H1 (cell line): ENCODE data around the gene NEK11. TPM values are rescaled to one million over a fixed set of nuclear protein-coding genes. Genes with fewer than 3 reads are reported as not detected.

Experiments used
- CTCF ChIA-PET: fragments of 300-600 bp; sonication (Branson Sonifier 250); formaldehyde crosslinking; loops from one replicate; lab custom pipeline; 2021; ENCODE audit not compliant: partially characterized antibody; lab: Charles Lee
- POLR2A ChIA-PET: fragments of 300-600 bp; sonication (Branson Sonifier 250); formaldehyde crosslinking; loops from one replicate; lab custom pipeline; 2021; ENCODE audit warnings: inconsistent platforms; ENCODE audit not compliant: partially characterized antibody; lab: Charles Lee
- DNase-seq, 2 experiments: peaks; one replicate each; pipeline versions ENCODE4 v3.0.0 to v3.0.0-alpha.2; 2010 to 2022; ENCODE audit warnings: low spot score in 2 of 2, low read depth in 1 of 2, mixed read lengths in 1 of 2
- FAIRE-seq: peaks from 2 replicates; lab custom pipeline; 2011; peaks lifted over from hg19 to GRCh38; lab: Jason Lieb, UNC
- H2AFZ ChIP-seq: 2 replicates; pipeline ENCODE4 v1.8.1; 2012; ENCODE audit warnings: low read length, inconsistent platforms
- H2AK5ac ChIP-seq: 2 replicates; pipeline ENCODE4 v1.6.1; 2013; ENCODE audit warnings: low read depth, low read length
- H2BK120ac ChIP-seq: replicated peaks from 2 replicates; pipeline ENCODE3; 2013; ENCODE audit warnings: low read depth, low read length, inconsistent platforms
- H2BK12ac ChIP-seq: 2 replicates; pipeline ENCODE4 v1.6.1; 2013; ENCODE audit warnings: low read depth, low read length
- H2BK15ac ChIP-seq: 2 replicates; pipeline ENCODE4 v1.6.1; 2013; ENCODE audit warnings: low read length
- H2BK20ac ChIP-seq: 2 replicates; pipeline ENCODE4 v1.6.1; 2013; ENCODE audit warnings: low read length
- H2BK5ac ChIP-seq: 2 replicates; pipeline ENCODE4 v1.6.1; 2013; ENCODE audit warnings: low read depth, low read length
- H3K14ac ChIP-seq: 2 replicates; pipeline ENCODE4 v1.6.1; 2013; ENCODE audit warnings: inconsistent platforms; ENCODE audit not compliant: insufficient read length
- H3K18ac ChIP-seq: 2 replicates; pipeline ENCODE4 v1.6.1; 2013; ENCODE audit warnings: low read length; ENCODE audit errors: extremely low read depth
- H3K23ac ChIP-seq: 2 replicates; pipeline ENCODE4 v1.6.1; 2013; ENCODE audit warnings: inconsistent platforms; ENCODE audit not compliant: insufficient read length
- H3K23me2 ChIP-seq: 2 replicates; pipeline ENCODE4 v1.6.1; 2013; ENCODE audit warnings: low read depth, low read length
- H3K27ac ChIP-seq: 2 replicates; pipeline ENCODE4 v1.6.1; 2011; ENCODE audit warnings: low read depth, low read length, inconsistent platforms
- H3K27me3 ChIP-seq, 4 experiments: replicated peaks in 1 of 4; 1 replicate in 1 of 4; 2 replicates in 3 of 4; pipeline versions ENCODE4 v1.6.1 to v1.8.1; 2011 to 2013; ENCODE audit warnings: low read length in 3 of 4, mild to moderate bottlenecking in 3 of 4, inconsistent platforms in 2 of 4, mixed read lengths in 2 of 4, moderate library complexity in 1 of 4; ENCODE audit not compliant: control insufficient read depth in 3 of 4, insufficient read depth in 3 of 4; ENCODE audit errors: extremely low read depth in 1 of 4
- H3K36me3 ChIP-seq, 4 experiments: 2 replicates each; pipeline versions ENCODE4 v1.6.1 to v1.8.1; 2011 to 2013; ENCODE audit warnings: mild to moderate bottlenecking in 4 of 4, low read length in 3 of 4, moderate library complexity in 2 of 4, control low read depth in 1 of 4, inconsistent platforms in 1 of 4; ENCODE audit not compliant: insufficient read depth in 4 of 4, control insufficient read depth in 2 of 4
- H3K4ac ChIP-seq: replicated peaks from 2 replicates; pipeline ENCODE3; 2013; ENCODE audit warnings: low read length, low read depth, mixed read lengths, inconsistent platforms; ENCODE audit not compliant: insufficient read length
- H3K4me1 ChIP-seq, 4 experiments: replicated peaks in 1 of 4; 1 replicate in 1 of 4; 2 replicates in 3 of 4; pipeline versions ENCODE4 v1.6.1 to v1.8.1; 2011 to 2013; ENCODE audit warnings: low read length in 3 of 4, inconsistent platforms in 2 of 4, mixed read lengths in 1 of 4; ENCODE audit not compliant: insufficient read depth in 4 of 4, control insufficient read depth in 3 of 4
- H3K4me2 ChIP-seq, 2 experiments: 2 replicates each; pipeline versions ENCODE4 v1.6.1 to v1.8.1; 2011 to 2013; ENCODE audit warnings: low read depth in 2 of 2, low read length in 2 of 2, control low read depth in 1 of 2, inconsistent platforms in 1 of 2, mild to moderate bottlenecking in 1 of 2; ENCODE audit not compliant: insufficient read depth in 1 of 2
- H3K4me3 ChIP-seq, 4 experiments: fragments of 200-600, 300-600 bp in 1 of 4; sonication (generic), shearing (Covaris generic), sonication (Bioruptor Twin) in 1 of 4; 2 replicates each; pipeline versions ENCODE4 v1.5.1 to v1.8.1; 2011 to 2016; ENCODE audit warnings: low read length in 4 of 4, low read depth in 3 of 4, control low read depth in 2 of 4, inconsistent platforms in 2 of 4, mild to moderate bottlenecking in 2 of 4, mixed read lengths in 1 of 4, moderate library complexity in 1 of 4; ENCODE audit not compliant: insufficient read depth in 2 of 4; ENCODE audit errors: extremely low read depth in 1 of 4
- H3K56ac ChIP-seq: replicated peaks from 2 replicates; pipeline ENCODE3; 2013; ENCODE audit warnings: low read depth, mild to moderate bottlenecking, mixed read lengths, low read length, inconsistent platforms; ENCODE audit not compliant: insufficient read length
- H3K79me1 ChIP-seq: 2 replicates; pipeline ENCODE4 v1.6.1; 2013; ENCODE audit warnings: low read depth, low read length, control low read depth
- H3K79me2 ChIP-seq, 2 experiments: 2 replicates each; pipeline versions ENCODE4 v1.6.1 to v1.8.1; 2012 to 2013; ENCODE audit warnings: low read length in 2 of 2, mild to moderate bottlenecking in 2 of 2, inconsistent platforms in 1 of 2; ENCODE audit not compliant: insufficient read depth in 2 of 2, control insufficient read depth in 1 of 2
- H3K9ac ChIP-seq, 4 experiments: replicated peaks in 1 of 4; 1 replicate in 1 of 4; 2 replicates in 3 of 4; pipeline versions ENCODE4 v1.6.1 to v1.8.1; 2011 to 2013; ENCODE audit warnings: low read depth in 3 of 4, low read length in 3 of 4, control low read depth in 2 of 4, mild to moderate bottlenecking in 2 of 4, moderate library complexity in 2 of 4, inconsistent platforms in 1 of 4; ENCODE audit errors: extremely low read depth in 1 of 4
- H3K9me3 ChIP-seq, 2 experiments: 2 replicates each; pipeline versions ENCODE4 v1.6.1 to v1.8.1; 2012 to 2013; ENCODE audit warnings: mild to moderate bottlenecking in 2 of 2, moderate library complexity in 2 of 2, control low read depth in 1 of 2, inconsistent platforms in 1 of 2, low read depth in 1 of 2, low read length in 1 of 2, mixed read lengths in 1 of 2; ENCODE audit not compliant: insufficient read depth in 2 of 2
- H4K20me1 ChIP-seq, 2 experiments: replicated peaks in 1 of 2; 2 replicates each; pipeline versions ENCODE3 to v1.8.1; 2011 to 2013; ENCODE audit warnings: inconsistent platforms in 2 of 2, low read length in 2 of 2, mild to moderate bottlenecking in 1 of 2; ENCODE audit not compliant: insufficient read depth in 2 of 2, control insufficient read depth in 1 of 2
- H4K5ac ChIP-seq: 2 replicates; pipeline ENCODE4 v1.6.1; 2013; ENCODE audit warnings: low read length, low read depth, mixed read lengths, inconsistent platforms; ENCODE audit not compliant: insufficient read length
- H4K8ac ChIP-seq: 2 replicates; pipeline ENCODE4 v1.8.0; 2013; ENCODE audit warnings: mild to moderate bottlenecking, moderate library complexity, low read length, inconsistent platforms; ENCODE audit not compliant: insufficient read depth; ENCODE audit errors: extremely low read depth
- H4K91ac ChIP-seq: replicated peaks from 2 replicates; pipeline ENCODE3; 2013; ENCODE audit warnings: low read length, mixed read lengths, inconsistent platforms; ENCODE audit not compliant: insufficient read length
- ASH2L ChIP-seq: fragments of 200-600, 300-600 bp; sonication (generic); IDR thresholded peaks from one replicate; pipeline ENCODE4 v1.7.1; 2017; ENCODE audit warnings: low read length
- CBX5 ChIP-seq: fragments of 300-800, 300-1000 bp; sonication (generic); IDR thresholded peaks from 2 replicates; pipeline ENCODE4 v1.7.1; 2016; ENCODE audit warnings: antibody characterized with exemption, low read length, low read depth
- CHD1 ChIP-seq: IDR thresholded peaks from 2 replicates; pipeline ENCODE4 v1.6.1; 2012; ENCODE audit warnings: low read depth, low read length, improper control_type of control experiment
- CTCF ChIP-seq, 3 experiments: IDR thresholded peaks; 1 replicate in 2 of 3; 2 replicates in 1 of 3; pipeline versions ENCODE4 v1.5.1 to v1.6.1; 2011; ENCODE audit warnings: low read length in 3 of 3, mild to moderate bottlenecking in 3 of 3, inconsistent platforms in 2 of 3, low read depth in 1 of 3, moderate library complexity in 1 of 3; ENCODE audit not compliant: insufficient read depth in 1 of 3; ENCODE audit errors: control extremely low read depth in 1 of 3
- EP300 ChIP-seq, 2 experiments: IDR thresholded peaks; 1 replicate in 1 of 2; 2 replicates in 1 of 2; pipeline ENCODE4 v1.6.1; 2011 to 2012; ENCODE audit warnings: low read depth in 2 of 2, low read length in 2 of 2, mild to moderate bottlenecking in 2 of 2, borderline replicate concordance in 1 of 2, inconsistent platforms in 1 of 2, moderate library complexity in 1 of 2
- FOSL1 ChIP-seq: IDR thresholded peaks from 2 replicates; pipeline ENCODE4 v1.6.1; 2011; ENCODE audit warnings: mild to moderate bottlenecking, low read depth, low read length, moderate library complexity; ENCODE audit not compliant: insufficient read depth
- JUND ChIP-seq: IDR thresholded peaks from 2 replicates; pipeline ENCODE4 v1.6.1; 2011; ENCODE audit warnings: mild to moderate bottlenecking, improper control_type of control experiment, low read length
- KDM1A ChIP-seq: fragments of 200-600, 300-600 bp; sonication (generic); IDR thresholded peaks from 2 replicates; pipeline ENCODE4 v1.7.1; 2016; ENCODE audit warnings: mild to moderate bottlenecking, low read length, borderline replicate concordance
- SAP30 ChIP-seq: fragments of 300-600 bp; sonication (generic); IDR thresholded peaks from 2 replicates; pipeline ENCODE4 v1.7.1; 2012; ENCODE audit warnings: low read length, moderate library complexity, mild to moderate bottlenecking, inconsistent platforms; ENCODE audit not compliant: insufficient read depth, insufficient replicate concordance
- ZNF274 ChIP-seq: IDR thresholded peaks from 2 replicates; pipeline ENCODE4 v1.7.0; 2012; ENCODE audit warnings: low read length, borderline replicate concordance; ENCODE audit errors: extremely low read depth
- WGBS, 2 experiments: shearing (Covaris generic) in 1 of 2; methylation state at CpG; one replicate each; pipeline versions ENCODE4 v1.1.6 to v1.1.7; 2013 to 2015; ENCODE audit warnings: low lambda C conversion rate in 2 of 2, mixed read lengths in 2 of 2, inconsistent platforms in 1 of 2, low coverage in 1 of 2, missing lambda C conversion rate in 1 of 2; ENCODE audit not compliant: insufficient replicate concordance in 2 of 2, insufficient coverage in 1 of 2, insufficient read length in 1 of 2; ENCODE audit errors: extremely low coverage in 1 of 2, missing lambda C conversion rate in 1 of 2; 5-methylcytosine and 5-hydroxymethylcytosine counted together
- polyA plus RNA-seq, 7 experiments: library from polyadenylated mRNA; depleted of rRNA in 3 of 7; stranded (reverse) in 5 of 7; unstranded in 2 of 7; fragments of >200 nt in 5 of 7; fragments of 200-250 nt in 2 of 7; gene quantifications; 1 replicate in 5 of 7; 2 replicates in 1 of 7; 4 replicates in 1 of 7; pipeline versions ENCODE4 v1.2.1 to v1.2.3, GENCODE V29; 2011 to 2013; ENCODE audit warnings: missing spikeins in 2 of 7, mixed read lengths in 2 of 7
- total RNA-seq: library from RNA; stranded (reverse); fragmentation: NEBNext Ultra II Directional; extraction: Animal tissue kit (Norgen Biotek cat#: 25700); gene quantifications from 2 replicates; pipeline ENCODE4 v1.2.1, GENCODE V29; 2021

Gene NEK11
- total and polyA plus RNA-seq, 2 of the 8 experiments (the other 6 are each of a cell fraction or from before 2014, with no cell fraction given) = 0.60 TPM; not detected in 1

DNA sequence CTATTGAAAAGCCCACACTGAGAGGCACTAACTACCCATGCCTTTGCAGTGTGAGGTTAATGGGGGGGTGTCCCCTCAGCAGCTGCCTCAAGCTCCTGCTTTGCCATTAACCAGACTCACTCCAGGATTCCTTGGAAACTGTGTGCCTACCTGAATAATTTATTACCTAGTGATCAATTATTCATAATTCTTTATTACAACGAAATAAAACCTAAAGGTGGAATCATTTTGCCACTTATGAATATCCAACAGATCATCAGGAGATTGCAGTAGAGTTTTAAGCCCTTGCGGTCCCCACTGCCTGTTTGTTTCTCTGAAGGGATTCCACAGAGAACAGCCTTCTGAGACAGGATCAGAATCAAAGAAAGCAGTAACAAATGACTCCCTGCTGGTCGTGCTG, 23.3 kb downstream of the NEK11 start:
- Histone ChIP-seq H3K9me3 (no peaks in the 10 kb centered on the region), H2AK5ac (no peak overlapping the region), H3K27ac (no peak overlapping the region), H2BK120ac (no peak overlapping the region), H3K79me1 (no peaks in the 10 kb centered on the region), H3K4ac (no peak overlapping the region), H2BK20ac (no peak overlapping the region), H4K91ac (no peak overlapping the region), H3K4me2 (no peak overlapping the region), H3K36me3 (no peaks in the 10 kb centered on the region), H3K4me1 (no peaks in the 10 kb centered on the region), H4K5ac (no peak overlapping the region), H3K4me3 (no peak overlapping the region), H3K23me2 (no peaks in the 10 kb centered on the region), H3K18ac (no peak overlapping the region), H3K27me3 (no peaks in the 10 kb centered on the region), H2BK12ac (no peak overlapping the region), H4K20me1 (no peaks in the 10 kb centered on the region), H2BK15ac (no peak overlapping the region), H4K8ac (no peak overlapping the region), H2BK5ac (no peak overlapping the region), H3K9ac (no peak overlapping the region), H3K79me2 (no peaks in the 10 kb centered on the region), H3K14ac (no peak overlapping the region), H3K56ac (no peak overlapping the region), H3K23ac (no peak overlapping the region), H2AFZ (no peak overlapping the region)
- WGBS, 2 experiments = 88% methylated on average over 3 of the region's 3 CpGs; no CpG with 5 or more reads in 1 of the 2 experiments
- CTCF ChIA-PET = no interaction called here
- TF ChIP-seq EP300 (IDR thresholded peaks at IDR 0.05; ENCODE audit: borderline replicate concordance in 1 of 2, low read depth in 2 of 2, low read length in 2 of 2) (no peak), FOSL1 (no peak), ZNF274 (no peak), CBX5 (no peak), SAP30 (no peak), ASH2L (no peak), CHD1 (no peak), JUND (no peak), CTCF (IDR thresholded peaks at IDR 0.05; ENCODE audit: control extremely low read depth in 1 of 3, insufficient read depth in 1 of 3, low read depth in 1 of 3, low read length in 3 of 3) (no peak), KDM1A (no peak)
- FAIRE-seq (no peak), DNase-seq (no peak)
- POLR2A ChIA-PET = no interaction called here
